CD4-positive, alpha-beta T cell treated with Interleukin-15 for 4 hours (primary cell): ENCODE measurements around the gene SMAD3.
A peak's percentile ranks its signal among the peaks of the same experiment; 100 is the strongest.

Experiments
- DNase-seq: peaks from one replicate; pipeline ENCODE4 v3.0.0-alpha.2; 2020; ENCODE audit warnings: low spot score

SMAD3 gene

GRCh38 chr15:67082007-67082536 is 16.7 kb downstream of the SMAD3 start:
- DNase-seq, result peak; percentile 72

GRCh38 chr15:67083135-67083762 is 17.8 kb downstream of the SMAD3 start:
- DNase-seq, result no peak

GRCh38 chr15:67084561-67084960 is 19.2 kb downstream of the SMAD3 start:
- no peak for DNase-seq

- DNase-seq, result peak; percentile 66
Measured at GRCh38 chr15:67085237-67085817, 19.9 kb downstream of the SMAD3 start.

GRCh38 chr15:67085818-67086636 is 20.6 kb downstream of the SMAD3 start:
- peak; percentile 43 for DNase-seq

- DNase-seq, result no peak
Measured at GRCh38 chr15:67086637-67086914, 21.2 kb downstream of the SMAD3 start.

GRCh38 chr15:67087507-67088172 is 22.2 kb downstream of the SMAD3 start:
- no peak for DNase-seq

GRCh38 chr15:67089217-67090193 is 24.1 kb downstream of the SMAD3 start:
- DNase-seq, result no peak

- no peak for DNase-seq
Measured at GRCh38 chr15:67090297-67091070, 25.1 kb downstream of the SMAD3 start.

GRCh38 chr15:67091071-67091979 is 25.9 kb downstream of the SMAD3 start:
- DNase-seq, result peak; percentile 81

- DNase-seq, result no peak
Measured at GRCh38 chr15:67091980-67092677, 26.7 kb downstream of the SMAD3 start.

- DNase-seq, result no peak
Measured at GRCh38 chr15:67092752-67093503, 27.5 kb downstream of the SMAD3 start.

GRCh38 chr15:67093504-67093862 is 28.1 kb downstream of the SMAD3 start:
- no peak for DNase-seq

GRCh38 chr15:67094001-67094826 is 28.8 kb downstream of the SMAD3 start:
- DNase-seq, result no peak

GRCh38 chr15:67095912-67096311 is 30.5 kb downstream of the SMAD3 start:
- no peak for DNase-seq

- no peak for DNase-seq
Measured at GRCh38 chr15:67096546-67097294, 31.3 kb downstream of the SMAD3 start.

GRCh38 chr15:67097424-67097823 is 32.0 kb downstream of the SMAD3 start:
- no peak for DNase-seq
